Measurements from ENCODE around the gene KRT33A. TPM values are rescaled to one million over a fixed set of nuclear protein-coding genes. Genes with fewer than 3 reads are reported as not detected.
"Not testable (repeated sequence)": the region's sequence is repeated elsewhere in the genome, so short reads cannot be mapped to it uniquely, and the experiment has no call there.

The KRT33A gene
- total RNA-seq (2014; rRNA removed; shearing (Covaris generic)), result not detected in 2 replicates
- polyA plus RNA-seq (2015; cell fraction: cytosol; rRNA removed), result not detected in 2 replicates
- not detected in 2 replicates for polyA plus RNA-seq (2015; cell fraction: nucleus; rRNA removed)

DNA sequence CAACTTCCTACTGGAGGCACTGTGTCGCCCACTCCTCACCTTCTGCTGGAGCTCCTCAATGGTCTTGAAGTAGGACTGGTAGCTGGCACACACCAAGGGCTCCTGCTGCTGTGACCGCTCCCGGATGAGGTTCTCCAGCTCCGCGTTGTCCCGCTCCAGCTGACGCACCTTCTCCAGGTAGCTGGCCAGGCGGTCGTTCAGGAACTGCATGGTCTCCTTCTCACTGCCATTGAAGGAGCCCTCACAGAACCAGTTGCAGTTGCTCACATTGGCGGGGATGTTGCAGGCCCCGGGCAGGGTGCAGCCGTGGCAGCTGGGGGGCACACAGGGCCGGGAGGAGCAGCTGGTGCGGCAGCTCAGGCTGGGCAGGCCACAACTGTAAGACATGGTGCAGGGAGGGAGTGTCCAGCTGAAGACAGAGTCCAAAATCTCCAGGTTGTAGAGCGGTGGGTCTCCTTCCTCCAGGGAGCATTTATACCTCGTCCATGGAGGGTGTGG lies at the start of gene KRT33A:
TSS of gene KRT33A (minus strand) at position 448 of the 498 bp plus-strand sequence. CDS start at position 387, 61 bp downstream.
- DNase-seq (ENCODE audit: low read depth), result not testable (repeated sequence)

- no peak for DNase-seq (ENCODE audit: low read depth)
Observed at GRCh38 chr17:41396996-41397660, 46.5 kb upstream of the KRT33A start, which contains the start of gene KRT31. KRT31 (minus strand) TSS chr17:41397608; CDS start chr17:41397539, 69 bp downstream.

DNA sequence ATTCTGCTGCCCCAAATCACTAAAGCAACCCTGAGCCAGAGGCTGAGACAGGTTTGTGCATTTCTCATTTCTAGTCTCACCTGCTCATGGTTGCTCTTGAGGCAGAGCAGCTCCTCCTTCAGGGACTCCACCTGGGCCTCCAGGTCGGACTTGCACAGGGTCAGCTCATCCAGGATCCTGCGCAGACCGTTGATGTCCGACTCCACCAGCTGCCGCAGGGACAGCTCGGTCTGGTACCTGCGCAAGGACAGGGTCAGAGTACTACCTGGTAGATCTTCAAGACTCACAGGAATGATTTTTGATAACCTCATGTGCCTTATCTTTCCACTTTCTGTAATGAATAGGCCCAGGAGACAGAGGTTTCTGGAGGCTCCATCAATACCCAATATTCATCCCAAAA lies 45.7 kb upstream of the KRT33A start:
- DNase-seq (ENCODE audit: low read depth), result no peak

DNA sequence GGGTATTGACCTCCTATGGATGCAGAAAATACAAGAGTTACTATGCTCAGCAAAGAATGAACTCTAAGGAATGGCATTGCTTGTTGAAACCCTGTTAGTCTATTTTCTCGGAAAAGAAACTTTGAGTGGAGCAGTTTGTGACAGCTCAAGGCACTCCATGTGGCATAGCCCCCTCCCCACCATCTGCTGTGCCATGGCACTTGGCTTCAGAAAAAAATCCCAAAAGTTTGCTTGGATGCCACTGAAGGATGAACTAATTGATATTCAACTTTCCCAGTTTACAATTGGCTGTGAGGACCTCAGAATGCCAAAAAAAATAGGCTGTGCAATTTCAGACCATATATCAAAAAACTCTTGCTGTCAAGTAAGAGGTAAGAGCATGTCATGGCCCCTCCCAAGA lies 45.0 kb upstream of the KRT33A start:
- DNase-seq (ENCODE audit: low read depth), result no peak

DNA sequence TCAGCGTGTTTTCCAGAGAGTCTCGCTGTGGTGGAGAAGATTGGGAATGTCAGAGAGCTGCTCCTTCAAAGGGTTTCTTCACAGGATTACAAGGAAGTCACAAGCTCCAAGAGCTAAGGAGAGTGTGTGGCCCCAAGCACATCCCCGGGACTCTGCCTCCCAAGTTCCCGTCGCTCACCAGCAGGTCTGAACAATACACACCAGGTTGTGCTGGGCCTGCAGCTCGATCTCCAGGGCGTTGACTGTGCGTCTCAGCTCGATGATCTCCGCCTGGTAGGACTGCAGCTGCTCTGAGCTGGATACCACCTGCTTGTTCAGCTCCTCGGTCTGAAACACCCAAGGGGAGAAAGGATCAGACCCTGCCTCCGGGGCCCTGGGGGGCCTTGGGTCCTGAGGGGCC lies 44.4 kb upstream of the KRT33A start:
- not testable (repeated sequence) for DNase-seq (ENCODE audit: low read depth)

- DNase-seq (ENCODE audit: low read depth), result no peak
Observed at GRCh38 chr17:41394254-41394996, 43.8 kb upstream of the KRT33A start.

- no peak for DNase-seq (ENCODE audit: low read depth)
Observed at GRCh38 chr17:41393826-41394225, 43.2 kb upstream of the KRT33A start.

- DNase-seq (ENCODE audit: low read depth), result no peak
Observed at GRCh38 chr17:41393294-41393693, 42.7 kb upstream of the KRT33A start.

DNA sequence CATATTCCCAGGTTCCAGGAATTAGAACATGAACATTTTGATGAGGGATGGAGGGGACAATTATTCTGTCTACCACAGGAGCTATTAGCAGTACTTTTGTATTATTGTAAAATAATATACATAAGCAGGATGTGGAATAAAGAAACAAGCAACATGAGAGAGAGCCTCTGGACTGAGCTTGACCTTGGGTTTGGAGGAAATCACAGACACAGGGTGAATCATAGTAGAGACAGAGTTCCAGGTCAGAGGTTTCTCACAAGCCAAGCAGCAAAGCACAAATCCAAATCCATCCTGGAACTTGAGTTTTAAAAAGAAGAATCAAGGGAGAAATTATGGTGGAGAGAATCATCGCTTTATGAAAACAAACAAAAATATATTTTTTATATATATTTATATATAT lies 41.6 kb upstream of the KRT33A start:
- DNase-seq (ENCODE audit: low read depth), result peak; percentile 29

DNA sequence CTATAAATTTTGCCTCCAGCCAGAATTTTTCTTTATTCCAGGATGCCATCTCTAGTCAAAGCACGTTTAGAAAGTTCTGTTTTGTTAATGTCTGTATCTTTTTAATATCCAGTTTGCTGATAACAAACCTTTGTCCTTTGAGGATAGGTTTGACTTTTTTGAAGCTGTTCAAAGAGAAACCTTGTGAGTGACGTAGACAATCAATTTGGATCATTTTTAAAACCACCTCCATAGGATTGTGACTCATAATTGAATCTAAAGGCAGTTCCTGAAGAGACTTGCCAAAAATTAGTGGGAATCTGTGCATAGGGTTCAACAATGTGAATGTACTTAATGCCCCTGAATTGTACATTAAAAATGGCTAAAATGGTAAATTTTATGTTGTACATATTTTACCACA lies 40.9 kb upstream of the KRT33A start:
- DNase-seq (ENCODE audit: low read depth), result no peak

DNA sequence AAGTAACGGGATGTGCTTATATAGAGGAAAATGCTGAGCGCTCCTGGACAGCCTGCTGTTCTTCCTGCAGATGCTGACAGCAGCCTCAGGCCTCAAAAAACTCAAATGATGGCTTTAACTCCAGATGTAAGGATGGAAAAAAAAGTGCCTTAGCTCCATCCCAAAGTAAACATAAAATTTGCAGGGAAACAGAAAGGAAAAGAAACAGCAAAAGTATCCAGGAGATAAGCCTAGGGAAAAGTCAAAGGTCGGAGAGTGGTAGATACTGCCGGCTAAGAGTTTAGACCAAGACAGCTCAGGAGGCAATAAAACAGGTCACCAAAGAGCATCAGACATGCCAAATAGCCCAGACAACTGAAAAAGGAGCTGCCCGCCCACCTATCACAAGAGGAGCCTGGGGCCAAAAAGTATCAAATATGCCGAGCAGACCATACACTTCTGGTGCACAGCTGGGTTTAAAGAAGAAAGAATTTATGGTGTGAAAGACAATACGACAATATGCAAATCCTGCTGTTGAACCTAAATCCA lies 39.8 kb upstream of the KRT33A start:
- no peak for DNase-seq (ENCODE audit: low read depth)

DNA sequence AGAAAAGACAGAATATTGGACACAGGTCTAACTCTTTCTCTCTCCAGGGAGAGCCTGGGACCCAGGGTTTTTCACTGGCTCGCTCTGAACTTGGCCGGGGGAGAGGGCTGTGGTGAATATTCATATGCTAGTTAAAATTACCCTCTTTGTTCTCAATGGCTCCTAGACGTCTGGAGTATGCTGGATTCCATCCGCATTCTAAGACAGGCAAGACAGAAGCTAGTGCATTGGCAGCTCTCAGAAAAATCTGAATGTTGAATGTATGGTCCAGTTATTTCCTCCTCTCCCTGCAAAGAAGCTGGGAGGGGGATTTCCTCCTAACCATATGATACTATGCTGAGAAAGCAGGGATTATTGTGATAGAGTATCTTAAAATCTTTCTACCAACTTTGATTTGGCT lies 37.0 kb upstream of the KRT33A start:
- no peak for DNase-seq (ENCODE audit: low read depth)

DNA sequence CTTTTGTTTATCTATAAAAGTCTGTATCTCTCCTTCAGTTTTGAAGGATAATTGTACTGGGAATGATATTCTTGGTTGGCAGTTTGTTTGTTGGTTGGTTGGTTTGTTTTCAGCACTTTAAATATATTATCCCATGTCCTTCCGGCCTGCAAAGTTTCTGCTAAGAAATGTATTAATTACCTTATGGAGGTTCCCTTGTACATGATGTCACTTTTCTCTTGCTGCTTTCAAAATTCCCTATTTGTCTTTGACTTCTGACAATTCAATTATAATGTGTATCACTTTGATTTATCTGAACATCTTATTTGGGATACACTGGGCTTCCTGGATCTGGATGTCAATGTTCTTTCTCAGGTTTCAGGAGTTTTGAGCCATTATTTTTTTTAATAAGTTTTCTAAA lies 35.6 kb upstream of the KRT33A start:
- DNase-seq (ENCODE audit: low read depth), result no peak

DNA sequence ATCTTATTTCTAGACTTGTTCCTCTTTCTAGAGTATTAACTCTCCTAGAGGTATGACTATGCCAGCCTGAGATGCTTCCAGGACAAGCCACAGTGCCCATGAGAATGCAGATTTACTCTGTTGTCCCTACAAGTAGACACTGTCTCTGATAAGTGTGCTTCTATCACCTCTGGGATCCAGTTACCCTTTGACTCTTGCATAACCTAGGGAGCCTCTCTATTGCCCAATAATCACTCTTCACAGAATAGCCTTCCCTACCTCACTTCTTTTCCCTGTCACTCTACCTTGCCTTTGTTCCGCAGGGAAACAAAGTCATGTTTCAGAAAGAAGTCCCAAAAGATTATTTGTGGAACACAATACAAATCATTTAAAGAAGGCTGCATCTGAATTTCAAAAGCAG lies 33.1 kb upstream of the KRT33A start:
- no peak for DNase-seq (ENCODE audit: low read depth)

- no peak for DNase-seq (ENCODE audit: low read depth)
Observed at GRCh38 chr17:41382394-41382793, 31.8 kb upstream of the KRT33A start.

DNA sequence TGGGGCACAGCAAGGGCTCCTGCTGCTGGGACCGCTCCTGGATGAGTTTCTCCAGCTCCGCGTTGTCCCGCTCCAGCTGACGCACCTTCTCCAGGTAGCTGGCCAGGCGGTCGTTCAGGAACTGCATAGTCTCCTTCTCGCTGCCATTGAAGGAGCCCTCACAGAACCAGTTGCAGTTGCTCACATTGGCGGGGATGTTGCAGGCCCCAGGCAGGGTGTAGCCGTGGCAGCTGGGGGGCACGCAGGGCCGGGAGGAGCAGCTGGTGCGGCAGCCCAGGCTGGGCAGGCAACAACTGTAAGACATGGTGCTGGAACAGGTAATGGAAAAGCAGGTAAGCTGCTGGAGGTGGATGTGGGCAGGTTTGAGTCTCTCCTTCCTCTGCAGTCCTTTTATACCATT lies 31.3 kb upstream of the KRT33A start, which contains the start of gene KRT34:
TSS of gene KRT34 (minus strand) at position 364 of the 400 bp plus-strand sequence. CDS start at position 304, 60 bp downstream.
- not testable (repeated sequence) for DNase-seq (ENCODE audit: low read depth)

- peak; percentile 95 for DNase-seq (ENCODE audit: low read depth)
Observed at GRCh38 chr17:41380091-41380490, 29.5 kb upstream of the KRT33A start.

- peak; percentile 21 for DNase-seq (ENCODE audit: low read depth)
Observed at GRCh38 chr17:41377546-41377945, 26.9 kb upstream of the KRT33A start.

DNA sequence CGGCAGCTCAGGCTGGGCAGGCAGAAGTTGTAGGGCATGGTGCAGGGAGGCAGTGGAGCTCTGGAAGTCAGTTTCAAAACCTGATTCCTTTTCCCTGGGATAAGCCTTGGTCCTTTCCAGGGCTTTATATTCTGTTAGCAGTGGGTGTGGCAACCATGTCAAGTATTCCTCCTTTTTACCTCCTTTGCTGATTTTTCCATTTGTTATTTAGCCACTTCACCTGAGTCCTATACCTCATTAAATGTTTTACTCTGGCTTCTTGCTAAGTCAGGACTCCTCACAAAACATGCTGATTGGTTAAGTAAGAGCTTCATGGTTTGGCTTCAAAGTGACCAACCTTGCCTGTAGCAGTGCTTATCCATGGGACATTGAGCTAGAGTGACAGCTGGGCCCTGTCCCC lies 19.1 kb upstream of the KRT33A start, which contains the start of gene KRT33B:
TSS of gene KRT33B (minus strand) at position 101 of the 400 bp plus-strand sequence. CDS start at position 38, 63 bp downstream.
- no peak for DNase-seq (ENCODE audit: low read depth)

DNA sequence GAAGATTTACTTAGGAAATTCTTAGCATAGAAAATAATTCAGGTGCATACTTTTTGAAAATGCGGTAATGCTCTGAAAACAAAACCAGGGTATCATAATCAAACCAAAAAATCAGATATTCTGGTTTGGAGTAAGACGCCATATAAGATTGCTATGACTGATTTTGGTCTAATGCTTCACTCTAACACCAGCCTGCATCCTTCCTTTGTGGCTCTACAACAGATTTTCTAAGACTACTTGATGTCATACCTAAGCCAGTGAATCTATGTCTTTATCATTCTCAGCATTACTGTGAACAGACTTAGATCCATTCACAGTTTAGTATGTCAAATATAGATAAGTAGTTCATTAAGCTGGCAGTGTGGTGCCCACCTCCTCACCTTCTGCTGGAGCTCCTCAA lies 18.4 kb upstream of the KRT33A start:
- no peak for DNase-seq (ENCODE audit: low read depth)

- DNase-seq (ENCODE audit: low read depth), result peak; percentile 40
Observed at GRCh38 chr17:41367426-41368075, 16.9 kb upstream of the KRT33A start.
